Spleen (tissue), 11 donors: Measurements from ENCODE around the gene APELA. TPM values are rescaled to one million over a fixed set of nuclear protein-coding genes. Genes with fewer than 3 reads are reported as not detected.
"Not testable (repeated sequence)": the region's sequence is repeated elsewhere in the genome, so short reads cannot be mapped to it uniquely, and the experiment has no call there.

ENCODE experiments used
- DNase-seq: peaks from one replicate; pipeline ENCODE4 v3.0.0-alpha.2; 2020
- H3K27ac ChIP-seq, 8 donors: fragments of 200-600 bp; sonication (generic) in 7 of 8; 1 replicate in 4 of 8; 2 replicates in 4 of 8; pipeline versions ENCODE4 v1.5.0 to v1.8.0; 2016 to 2021; ENCODE audit warnings: inconsistent platforms in 4 of 8, mild to moderate bottlenecking in 4 of 8, moderate library complexity in 1 of 8
- H3K27me3 ChIP-seq, 7 donors: fragments of 200-600 bp; sonication (generic) in 6 of 7; replicated peaks in 1 of 7; 1 replicate in 4 of 7; 2 replicates in 3 of 7; pipeline versions ENCODE4 v1.5.0 to v1.8.0; 2016 to 2021; ENCODE audit warnings: inconsistent platforms in 3 of 7, mild to moderate bottlenecking in 1 of 7
- H3K36me3 ChIP-seq, 6 donors: fragments of 200-600 bp; sonication (generic) in 5 of 6; 1 replicate in 4 of 6; 2 replicates in 2 of 6; pipeline versions ENCODE4 v1.5.0 to v1.8.0; 2016 to 2021; ENCODE audit warnings: inconsistent platforms in 2 of 6
- H3K4me1 ChIP-seq, 6 donors: fragments of 200-600 bp; sonication (generic) in 5 of 6; 1 replicate in 3 of 6; 2 replicates in 3 of 6; pipeline versions ENCODE4 v1.5.0 to v1.8.0; 2016 to 2021; ENCODE audit warnings: inconsistent platforms in 3 of 6
- H3K4me3 ChIP-seq, 8 donors: fragments of 200-600 bp; sonication (generic) in 7 of 8; 1 replicate in 4 of 8; 2 replicates in 4 of 8; pipeline versions ENCODE4 v1.5.0 to v1.8.0; 2016 to 2021; ENCODE audit warnings: inconsistent platforms in 4 of 8, mild to moderate bottlenecking in 4 of 8, moderate library complexity in 2 of 8
- H3K9me3 ChIP-seq, 8 donors: fragments of 200-600 bp; sonication (generic) in 7 of 8; 1 replicate in 4 of 8; 2 replicates in 4 of 8; pipeline versions ENCODE4 v1.5.0 to v1.8.0; 2016 to 2021; ENCODE audit warnings: inconsistent platforms in 4 of 8
- POLR2A ChIP-seq, 3 donors: fragments of 450-650 bp; IDR thresholded peaks; one replicate each; pipeline ENCODE4 v1.5.1; 2017; ENCODE audit warnings: antibody characterized with exemption in 3 of 3, mild to moderate bottlenecking in 1 of 3
- POLR2AphosphoS5 ChIP-seq, 3 donors: sonication (generic); formaldehyde crosslinking; IDR thresholded peaks; one replicate each; pipeline ENCODE4 v1.5.1; 2017; ENCODE audit warnings: antibody characterized with exemption in 3 of 3
- WGBS, 5 donors: extraction: QIAGEN DNeasy Blood & Tissue Kit in 3 of 5; methylation state at CpG; one replicate each; pipeline versions ENCODE4 v1.1.5 to v1.1.7; 2013 to 2018; 5-methylcytosine and 5-hydroxymethylcytosine counted together
- intact Hi-C: fragments of 100-400 bp; cut with DNase I; formaldehyde crosslinking; loops from one replicate; pipeline ENCODE4 v1.15.0; 2023; ENCODE audit warnings: low total_unique reads
- polyA plus RNA-seq, 3 donors: library from polyadenylated mRNA; stranded (reverse); fragments of 200-250 nt; gene quantifications; one replicate each; pipeline ENCODE4 v1.2.1, GENCODE V29; 2013
- total RNA-seq, 7 donors: library from RNA; depleted of rRNA in 3 of 7; stranded (reverse); fragments of >200 nt in 3 of 7; fragmentation: NEBNext Ultra II Directional in 4 of 7; extraction: Animal tissue kit (Norgen Biotek cat#: 25700) in 4 of 7; gene quantifications; one replicate each; pipeline versions ENCODE4 v1.1.0 to v1.2.1, GENCODE V29; 2016 to 2021
- TF ChIP-seq, protein P1 (sequence below), 11 experiments: fragments of 200-600 bp in 7 of 11; fragments of 450-650 bp in 4 of 11; sonication (generic) in 4 of 11; IDR thresholded peaks in 8 of 11; conservative IDR thresholded peaks in 3 of 11; 1 replicate in 7 of 11; 2 replicates in 4 of 11; pipeline versions ENCODE4 v1.4.0 to v1.8.0; 2016 to 2021; ENCODE audit warnings: antibody characterized with exemption in 11 of 11, inconsistent platforms in 4 of 11, mild to moderate bottlenecking in 1 of 11
- donor health status: healthy with polysubstance abuse.
- donor health status: DM: no; HTN: no; CAD: no; lungs with moderate emphysema.
- donor health status: DM: no; HTN: no; CAD: no.
- donor health status: Bipolar disorder and iron deficiency.
- donor health status: healthy.
- donor health status: DM: no; HTN: no; CAD: no.
- donor health status: DM: yes; HTN: yes; CAD: no.

APELA gene
- total and polyA plus RNA-seq, 10 donors: not detected

DNA sequence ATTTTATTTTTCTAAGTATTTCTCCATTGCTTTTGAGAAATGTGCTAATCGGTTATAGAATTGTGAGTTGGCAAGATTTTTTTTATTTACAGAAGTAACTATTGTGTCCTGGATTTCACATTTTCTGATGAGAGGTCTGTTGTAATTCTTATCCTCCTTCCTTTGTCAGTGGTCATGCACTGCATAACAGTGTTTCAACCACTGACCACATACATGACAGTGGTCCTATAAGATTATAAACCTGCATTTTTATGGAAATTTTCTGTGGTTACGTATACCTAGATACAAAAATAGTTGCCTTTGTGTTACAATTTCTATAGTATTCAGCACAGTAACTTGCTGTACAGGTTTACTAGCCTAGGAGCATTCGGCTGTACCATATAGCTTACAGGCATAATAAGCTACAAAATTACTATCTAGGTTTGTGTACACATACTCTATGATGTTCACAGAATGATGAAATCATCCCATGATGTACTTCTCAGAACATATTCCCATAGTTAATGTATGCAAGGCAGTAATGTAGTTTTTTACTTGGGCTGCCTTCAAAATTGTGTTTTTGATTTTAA lies 47.8 kb downstream of the APELA start:
- no peak overlapping the region for H3K4me3 ChIP-seq
- H3K27ac ChIP-seq: no peak overlapping the region
- no peaks in the 10 kb centered on the region for H3K36me3 ChIP-seq
- 87 to 94% (median 90%) methylated on average over 3 of the region's 3 CpGs for WGBS, 5 donors
- TF ChIP-seq POLR2AphosphoS5 (IDR thresholded peaks at IDR 0.05) (no peak), POLR2A (IDR thresholded peaks at IDR 0.05) (no peak)
- TF ChIP-seq, protein P1, sequence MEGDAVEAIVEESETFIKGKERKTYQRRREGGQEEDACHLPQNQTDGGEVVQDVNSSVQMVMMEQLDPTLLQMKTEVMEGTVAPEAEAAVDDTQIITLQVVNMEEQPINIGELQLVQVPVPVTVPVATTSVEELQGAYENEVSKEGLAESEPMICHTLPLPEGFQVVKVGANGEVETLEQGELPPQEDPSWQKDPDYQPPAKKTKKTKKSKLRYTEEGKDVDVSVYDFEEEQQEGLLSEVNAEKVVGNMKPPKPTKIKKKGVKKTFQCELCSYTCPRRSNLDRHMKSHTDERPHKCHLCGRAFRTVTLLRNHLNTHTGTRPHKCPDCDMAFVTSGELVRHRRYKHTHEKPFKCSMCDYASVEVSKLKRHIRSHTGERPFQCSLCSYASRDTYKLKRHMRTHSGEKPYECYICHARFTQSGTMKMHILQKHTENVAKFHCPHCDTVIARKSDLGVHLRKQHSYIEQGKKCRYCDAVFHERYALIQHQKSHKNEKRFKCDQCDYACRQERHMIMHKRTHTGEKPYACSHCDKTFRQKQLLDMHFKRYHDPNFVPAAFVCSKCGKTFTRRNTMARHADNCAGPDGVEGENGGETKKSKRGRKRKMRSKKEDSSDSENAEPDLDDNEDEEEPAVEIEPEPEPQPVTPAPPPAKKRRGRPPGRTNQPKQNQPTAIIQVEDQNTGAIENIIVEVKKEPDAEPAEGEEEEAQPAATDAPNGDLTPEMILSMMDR (IDR thresholded peaks at IDR 0.05 in 8 of 11, conservative IDR thresholded peaks at IDR 0.05 in 3 of 11): no peak
- no peak for DNase-seq
- peaks cover 0 to 3% (median 0%) of the 10 kb centered on the region in 7 donors for H3K27me3 ChIP-seq
- no peaks in the 10 kb centered on the region for H3K9me3 ChIP-seq
- intact Hi-C loops: no loop called here
- no peaks in the 10 kb centered on the region for H3K4me1 ChIP-seq

DNA sequence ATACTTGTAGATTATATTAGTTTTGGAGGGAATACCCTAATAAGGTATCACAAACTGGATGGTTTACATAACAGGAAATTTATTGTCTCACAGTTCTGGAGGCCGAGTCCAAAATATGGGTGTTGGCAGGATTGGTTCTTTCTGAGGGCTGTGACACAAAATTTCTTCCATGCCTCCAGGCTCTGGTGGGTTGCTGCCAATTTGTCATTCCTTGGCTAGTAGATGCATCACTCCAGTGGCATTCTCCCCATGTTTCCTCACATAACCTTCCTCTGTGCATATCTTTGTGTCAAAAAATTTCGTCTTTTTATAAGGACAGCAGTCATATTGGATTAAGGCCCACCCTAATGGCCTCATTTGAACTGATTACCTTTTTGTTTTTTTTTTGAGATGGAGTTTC lies 49.3 kb downstream of the APELA start:
- Histone ChIP-seq H3K27me3 (peaks cover 0 to 3% (median 0%) of the 10 kb centered on the region in 7 donors), H3K4me3 (no peak overlapping the region), H3K9me3 (no peaks in the 10 kb centered on the region), H3K27ac (no peak overlapping the region), H3K36me3 (no peaks in the 10 kb centered on the region), H3K4me1 (no peaks in the 10 kb centered on the region)
- TF ChIP-seq, protein P1 (IDR thresholded peaks at IDR 0.05 in 8 of 11, conservative IDR thresholded peaks at IDR 0.05 in 3 of 11): no peak
- TF ChIP-seq POLR2A (IDR thresholded peaks at IDR 0.05) (no peak), POLR2AphosphoS5 (IDR thresholded peaks at IDR 0.05) (no peak)
- intact Hi-C loops: no loop called here
- WGBS, 5 donors: 70 to 87% (median 81%) methylated on average over 2 of the region's 2 CpGs
- no peak for DNase-seq

DNA sequence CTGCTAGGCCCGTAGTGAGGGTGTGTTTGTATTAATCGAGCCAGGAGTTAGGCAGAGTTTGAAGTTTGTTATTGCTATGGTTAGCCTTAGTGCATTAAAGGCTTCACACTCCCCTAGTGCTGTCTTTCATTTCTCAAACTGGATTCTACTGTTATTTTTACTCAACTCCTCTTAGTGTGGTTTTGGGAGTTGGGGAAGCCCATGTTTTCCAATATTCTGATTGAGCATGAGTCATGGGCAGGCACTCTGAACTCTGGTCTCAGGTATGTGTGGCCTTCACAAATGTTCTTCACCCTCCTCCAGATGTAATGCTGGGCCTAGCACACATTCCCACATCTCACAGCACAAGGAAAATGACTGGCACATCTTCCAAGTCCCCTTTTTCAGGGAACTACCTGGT lies 50.1 kb downstream of the APELA start:
- H3K27ac ChIP-seq, H3K9me3 ChIP-seq, H3K4me1 ChIP-seq, H3K4me3 ChIP-seq, H3K36me3 ChIP-seq, intact Hi-C loops, H3K27me3 ChIP-seq, DNase-seq: not testable (repeated sequence)
- WGBS, 5 donors: 83 to 95% (median 87%) methylated on average over 2 of the region's 2 CpGs

DNA sequence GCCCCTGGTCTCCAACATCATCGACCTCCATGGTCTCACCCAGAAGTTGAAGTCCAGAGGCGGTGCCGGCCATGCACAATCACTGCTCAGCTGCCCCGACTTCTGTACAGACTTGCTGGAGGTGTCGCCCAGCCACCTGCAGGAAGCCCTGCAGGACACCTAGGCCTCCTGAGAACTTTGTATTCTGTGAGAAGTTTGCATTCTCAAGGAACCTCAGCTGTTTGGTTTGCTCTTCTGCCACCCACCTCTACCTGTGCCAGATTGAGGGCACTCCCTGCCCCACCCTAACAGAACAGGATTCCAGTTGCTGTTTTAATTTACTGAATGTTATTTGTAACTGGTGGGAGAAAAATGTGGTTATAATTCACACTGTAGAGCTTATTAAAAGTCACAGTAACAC lies 53.7 kb downstream of the APELA start:
- Histone ChIP-seq H3K27me3 (no peaks in the 10 kb centered on the region), H3K9me3 (no peaks in the 10 kb centered on the region), H3K4me3 (no peak overlapping the region), H3K4me1 (no peaks in the 10 kb centered on the region), H3K36me3 (no peaks in the 10 kb centered on the region), H3K27ac (no peak overlapping the region)
- WGBS, 5 donors: 90 to 97% (median 93%) methylated on average over 5 of the region's 5 CpGs
- intact Hi-C loops: no loop called here
- no peak for DNase-seq
- TF ChIP-seq POLR2A (IDR thresholded peaks at IDR 0.05) (no peak), POLR2AphosphoS5 (IDR thresholded peaks at IDR 0.05) (no peak)

DNA sequence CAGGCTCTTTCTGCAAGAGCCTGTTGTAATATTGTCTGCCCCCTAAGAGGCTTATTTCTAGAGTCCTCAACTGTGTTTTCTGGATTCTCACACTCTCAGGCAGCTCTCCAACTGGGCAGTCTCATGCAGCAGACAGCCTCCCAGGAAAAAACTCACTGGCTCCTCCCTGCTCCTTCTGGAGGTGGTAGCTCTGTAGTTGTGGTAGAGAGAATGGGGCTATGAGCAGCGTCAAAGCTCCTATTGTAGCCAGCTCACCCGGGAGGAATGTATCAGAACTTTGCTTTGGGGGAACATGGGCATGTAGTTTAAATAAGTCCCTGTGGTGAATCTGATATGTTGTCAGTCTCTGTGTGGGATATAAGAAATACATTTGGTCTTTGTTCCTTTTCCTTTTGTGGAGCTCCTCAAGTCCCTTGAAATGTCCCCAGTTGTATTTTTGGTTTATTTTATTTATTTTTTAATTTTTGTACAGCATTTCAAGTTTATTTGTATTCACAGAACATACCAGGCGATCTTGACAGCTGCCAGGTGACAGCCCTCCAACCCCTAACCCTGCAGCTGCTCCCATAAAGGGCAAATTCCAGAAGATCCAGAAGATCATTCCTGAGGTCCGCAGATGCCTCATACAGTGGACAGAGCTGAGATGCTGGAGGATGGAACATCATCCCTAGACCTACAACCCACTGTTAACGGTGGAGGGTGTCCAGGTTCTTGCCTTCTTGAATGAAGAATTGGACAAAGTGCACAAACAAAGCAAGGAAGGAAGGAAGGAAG lies 54.8 kb downstream of the APELA start:
- H3K9me3 ChIP-seq: no peaks in the 10 kb centered on the region
- no peaks in the 10 kb centered on the region for H3K27me3 ChIP-seq
- 75 to 88% (median 84%) methylated on average over 5 of the region's 5 CpGs for WGBS, 5 donors
- H3K4me1 ChIP-seq: no peaks in the 10 kb centered on the region
- intact Hi-C loops: no loop called here
- DNase-seq: no peak
- TF ChIP-seq, protein P1 (IDR thresholded peaks at IDR 0.05 in 8 of 11, conservative IDR thresholded peaks at IDR 0.05 in 3 of 11): no peak
- TF ChIP-seq POLR2A (IDR thresholded peaks at IDR 0.05): no peak
- no peak for TF ChIP-seq POLR2AphosphoS5 (IDR thresholded peaks at IDR 0.05)
- H3K36me3 ChIP-seq: no peaks in the 10 kb centered on the region
- H3K4me3 ChIP-seq: no peak overlapping the region
- no peak overlapping the region for H3K27ac ChIP-seq
